AG09319 (cell line): ENCODE data around the gene KCND2.

ENCODE experiments used
- DNase-seq: peaks from one replicate; pipeline ENCODE4 v3.0.0-alpha.2; 2010; ENCODE audit warnings: low read depth; ENCODE audit errors: extremely low read depth
- TF ChIP-seq, protein P1 (sequence below): IDR thresholded peaks from 2 replicates; pipeline ENCODE4 v1.5.1; 2011; ENCODE audit warnings: low read depth, mild to moderate bottlenecking, inconsistent platforms, low read length, moderate library complexity

Gene KCND2

DNA sequence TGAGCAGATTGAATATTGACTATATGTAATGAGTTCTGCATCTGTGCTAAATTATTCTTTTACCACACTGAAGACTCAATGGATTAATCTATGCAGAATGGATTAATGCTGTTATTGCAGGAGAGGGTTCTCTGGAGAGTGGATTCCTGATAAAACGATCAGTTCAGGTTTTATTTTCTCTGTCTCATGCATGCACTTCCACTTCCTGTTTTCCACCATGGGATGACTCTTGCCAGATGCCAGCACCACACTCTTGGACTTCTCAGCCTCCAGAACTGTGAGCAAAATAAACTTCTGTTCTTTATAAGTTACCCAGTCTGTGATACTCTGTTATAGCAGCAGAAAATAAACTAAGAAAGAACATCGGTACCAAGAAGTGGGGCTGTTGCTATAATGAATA is 207.5 kb downstream of the KCND2 start:
- no peak for DNase-seq
- TF ChIP-seq, protein P1, sequence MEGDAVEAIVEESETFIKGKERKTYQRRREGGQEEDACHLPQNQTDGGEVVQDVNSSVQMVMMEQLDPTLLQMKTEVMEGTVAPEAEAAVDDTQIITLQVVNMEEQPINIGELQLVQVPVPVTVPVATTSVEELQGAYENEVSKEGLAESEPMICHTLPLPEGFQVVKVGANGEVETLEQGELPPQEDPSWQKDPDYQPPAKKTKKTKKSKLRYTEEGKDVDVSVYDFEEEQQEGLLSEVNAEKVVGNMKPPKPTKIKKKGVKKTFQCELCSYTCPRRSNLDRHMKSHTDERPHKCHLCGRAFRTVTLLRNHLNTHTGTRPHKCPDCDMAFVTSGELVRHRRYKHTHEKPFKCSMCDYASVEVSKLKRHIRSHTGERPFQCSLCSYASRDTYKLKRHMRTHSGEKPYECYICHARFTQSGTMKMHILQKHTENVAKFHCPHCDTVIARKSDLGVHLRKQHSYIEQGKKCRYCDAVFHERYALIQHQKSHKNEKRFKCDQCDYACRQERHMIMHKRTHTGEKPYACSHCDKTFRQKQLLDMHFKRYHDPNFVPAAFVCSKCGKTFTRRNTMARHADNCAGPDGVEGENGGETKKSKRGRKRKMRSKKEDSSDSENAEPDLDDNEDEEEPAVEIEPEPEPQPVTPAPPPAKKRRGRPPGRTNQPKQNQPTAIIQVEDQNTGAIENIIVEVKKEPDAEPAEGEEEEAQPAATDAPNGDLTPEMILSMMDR, result no peak

DNA sequence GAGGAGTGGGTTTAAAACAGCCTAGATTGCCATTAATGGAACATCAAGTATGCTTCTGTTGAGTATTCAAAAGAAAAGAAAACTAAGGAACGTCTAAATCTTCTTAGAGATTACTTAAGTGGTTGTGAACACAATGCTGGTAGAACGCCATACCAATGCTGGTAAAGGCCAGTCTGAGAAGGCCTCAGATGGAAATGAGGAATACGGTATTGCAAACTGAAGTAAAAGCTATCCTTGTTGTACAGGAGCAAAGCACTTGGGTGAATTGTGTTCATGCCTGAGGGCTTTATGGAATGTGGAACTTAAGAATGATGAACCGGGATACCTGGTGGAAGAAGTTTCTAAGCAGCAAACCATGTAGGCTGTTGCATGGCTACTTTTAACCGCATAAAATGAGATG is 208.0 kb downstream of the KCND2 start:
- no peak for DNase-seq
- TF ChIP-seq, protein P1, result no peak

DNA sequence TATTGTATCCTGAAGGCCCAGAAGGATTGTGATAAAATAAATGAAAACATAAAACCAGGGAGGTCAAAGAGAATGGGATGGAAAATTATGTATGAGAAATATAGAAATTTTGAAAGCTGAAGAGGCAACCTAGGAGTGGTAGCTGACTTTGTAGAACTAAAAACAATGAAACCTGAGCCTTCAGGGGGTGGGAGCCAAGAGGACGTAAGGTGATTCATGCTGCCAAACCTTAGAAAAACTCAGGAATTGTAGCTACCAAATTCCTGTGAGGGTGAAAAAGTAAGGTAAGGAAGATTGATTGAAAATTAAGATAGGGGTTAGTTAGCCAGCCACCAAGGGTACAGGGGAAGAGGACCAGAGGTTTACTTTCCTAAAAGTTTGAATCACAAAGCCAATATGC is 213.2 kb downstream of the KCND2 start:
- DNase-seq, result no peak
- TF ChIP-seq, protein P1, result no peak

DNA sequence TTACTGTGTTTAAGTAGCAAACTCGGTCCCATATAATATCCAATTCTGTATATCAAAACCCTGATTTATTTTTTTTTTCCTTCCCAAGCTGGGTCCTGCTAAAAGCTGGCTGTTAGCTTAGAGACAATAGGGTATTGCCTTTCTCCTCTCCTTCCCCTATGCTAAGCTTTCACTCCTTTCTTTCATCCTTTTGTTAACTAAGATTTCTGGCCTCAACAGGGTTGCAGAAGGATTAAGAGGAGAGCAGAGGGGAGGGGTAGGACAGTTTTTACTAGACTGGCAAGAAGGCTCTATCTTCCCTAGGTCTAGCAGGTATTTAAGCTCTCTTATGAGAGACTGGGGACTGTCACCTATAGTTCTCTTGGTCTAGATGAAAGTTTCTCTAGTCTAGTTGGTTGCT is 229.2 kb downstream of the KCND2 start:
- DNase-seq, result no peak
- TF ChIP-seq, protein P1, result no peak

DNA sequence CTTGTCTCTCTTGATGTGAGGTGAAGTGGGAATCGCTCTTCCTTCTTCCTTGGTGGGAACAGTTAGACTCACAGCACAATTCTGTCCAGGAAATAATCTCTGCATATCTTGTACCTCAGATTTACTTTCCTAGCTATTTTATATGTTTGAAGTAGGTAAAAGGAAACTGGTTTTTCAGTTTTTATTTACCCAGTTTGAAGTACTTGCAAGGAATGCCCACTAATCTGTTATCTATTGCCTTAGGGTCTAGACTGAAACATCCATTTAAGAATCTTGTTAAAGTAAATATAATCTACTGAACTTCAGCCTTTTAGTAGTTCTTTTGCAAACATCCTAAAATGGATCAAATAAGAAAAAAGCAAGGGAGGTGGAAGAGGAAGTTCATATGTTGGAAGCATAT is 229.8 kb downstream of the KCND2 start:
- TF ChIP-seq, protein P1, result no peak
- no peak for DNase-seq

DNA sequence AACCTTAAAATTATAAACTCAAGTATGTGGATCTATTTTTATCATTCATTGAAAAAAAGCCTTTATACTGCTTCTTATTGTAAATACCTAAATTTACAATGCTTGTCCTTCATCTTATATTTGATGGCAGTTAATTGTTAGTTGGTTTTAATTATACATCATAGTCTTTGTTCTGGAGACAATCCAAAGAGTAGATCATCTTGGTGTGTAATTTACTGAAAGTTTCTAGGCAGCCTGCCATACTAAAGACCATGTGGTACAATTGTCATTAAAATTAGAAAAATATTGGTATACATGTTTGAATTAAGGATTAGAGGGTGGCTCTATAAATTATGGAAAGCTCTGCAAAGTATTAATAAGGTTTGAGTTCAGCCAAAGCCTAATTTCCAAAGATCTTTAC is 231.4 kb downstream of the KCND2 start:
- no peak for DNase-seq
- TF ChIP-seq, protein P1, result no peak

DNA sequence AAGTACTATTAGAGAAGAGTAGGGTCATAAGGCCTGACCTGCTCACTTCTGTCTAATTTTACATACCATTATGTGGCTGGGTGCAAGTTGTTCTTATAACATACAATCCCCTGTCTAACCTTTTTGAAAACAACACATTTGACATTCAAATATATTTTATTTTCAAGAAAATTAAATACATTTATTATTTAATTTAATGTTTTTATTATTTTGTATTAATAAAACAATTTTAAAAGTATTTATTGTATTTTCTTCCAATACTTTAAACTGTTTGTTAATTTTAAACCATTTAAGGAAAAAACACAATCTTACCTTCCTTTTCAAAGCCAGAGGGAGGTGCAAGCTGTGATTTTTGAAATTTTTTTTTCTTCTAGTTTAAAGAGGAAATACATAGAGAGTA is 232.8 kb downstream of the KCND2 start:
- TF ChIP-seq, protein P1, result no peak
- DNase-seq, result no peak
